Ecto neural progenitor cell (in vitro differentiated cells): ENCODE measurements around the gene CSNK2A1.
A peak's percentile ranks its signal among the peaks of the same experiment; 100 is the strongest.

Experiments
- DNase-seq: peaks from one replicate; pipeline ENCODE4 v3.0.0-alpha.2; 2018; ENCODE audit warnings: low spot score

The CSNK2A1 gene

DNA sequence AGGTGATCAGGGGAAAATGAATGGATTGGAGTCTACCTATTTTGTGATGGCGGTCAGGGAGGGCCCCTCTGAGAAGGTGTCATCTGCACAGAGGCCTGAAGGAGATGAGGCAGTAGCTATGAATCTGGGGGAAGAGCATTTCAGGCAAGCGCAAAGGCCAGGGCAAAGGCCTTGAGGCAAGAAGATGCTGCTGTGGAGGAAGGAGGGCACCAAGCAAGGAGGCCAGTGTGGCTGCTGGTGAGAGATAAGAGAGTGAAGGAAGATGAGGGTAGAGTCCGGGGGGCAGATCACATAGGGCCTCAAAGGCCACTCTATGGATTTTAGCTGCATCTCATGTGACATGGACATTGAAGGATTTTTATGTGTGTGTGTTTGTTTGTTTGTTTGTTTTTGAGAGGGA is 20.6 kb upstream of the CSNK2A1 start:
- DNase-seq, result no peak

- no peak for DNase-seq
Measured at GRCh38 chr20:563187-563586, 19.6 kb upstream of the CSNK2A1 start.

GRCh38 chr20:562232-562897 is 18.8 kb upstream of the CSNK2A1 start:
- no peak for DNase-seq

GRCh38 chr20:561437-562231 is 18.0 kb upstream of the CSNK2A1 start:
- peak; percentile 80 for DNase-seq

DNA sequence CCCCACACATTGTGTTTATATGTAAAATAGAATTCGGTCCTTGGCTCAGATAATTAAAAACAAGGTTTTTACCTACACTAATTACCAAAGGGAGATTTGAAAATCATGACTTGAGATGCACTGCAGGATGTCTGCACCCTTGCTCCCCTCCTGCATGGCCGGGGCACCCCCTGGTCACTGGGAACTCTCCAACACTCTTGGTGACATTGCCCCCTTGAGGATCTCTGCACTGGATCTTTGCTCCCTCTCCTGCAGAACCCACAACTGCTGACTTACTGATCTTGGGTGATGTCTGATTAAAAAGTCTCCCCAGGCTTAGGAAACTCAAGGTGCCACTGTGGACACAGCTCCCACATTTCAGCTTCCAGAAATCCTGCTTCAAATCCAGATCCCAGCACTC is 17.1 kb upstream of the CSNK2A1 start:
- DNase-seq, result no peak

GRCh38 chr20:558117-558516 is 14.5 kb upstream of the CSNK2A1 start:
- DNase-seq, result no peak

- DNase-seq, result no peak
Measured at GRCh38 chr20:556984-557383, 13.4 kb upstream of the CSNK2A1 start.

DNA sequence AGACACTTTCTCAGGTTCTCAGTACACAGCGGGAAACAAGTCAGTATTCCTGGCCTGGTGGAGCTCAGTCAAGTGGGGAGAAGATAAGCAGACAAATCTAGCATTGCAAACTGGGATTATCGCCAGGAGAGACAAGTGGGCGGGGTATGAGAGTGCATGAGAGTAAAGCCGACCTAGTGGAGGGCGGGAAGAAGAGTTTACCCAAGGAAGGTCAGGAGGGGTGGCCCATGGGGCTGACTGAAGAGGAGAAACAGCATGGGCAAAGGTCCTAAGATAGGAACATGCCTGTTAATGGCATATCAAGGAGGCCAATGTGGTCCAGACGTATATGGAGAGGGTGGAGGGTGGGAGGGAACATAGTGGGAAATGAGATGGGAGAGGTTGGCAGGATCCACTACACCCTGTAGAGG is 12.4 kb upstream of the CSNK2A1 start:
- DNase-seq, result no peak

- DNase-seq, result no peak
Measured at GRCh38 chr20:550611-551010, 7.0 kb upstream of the CSNK2A1 start.

- DNase-seq, result no peak
Measured at GRCh38 chr20:549722-550496, 6.3 kb upstream of the CSNK2A1 start.

DNA sequence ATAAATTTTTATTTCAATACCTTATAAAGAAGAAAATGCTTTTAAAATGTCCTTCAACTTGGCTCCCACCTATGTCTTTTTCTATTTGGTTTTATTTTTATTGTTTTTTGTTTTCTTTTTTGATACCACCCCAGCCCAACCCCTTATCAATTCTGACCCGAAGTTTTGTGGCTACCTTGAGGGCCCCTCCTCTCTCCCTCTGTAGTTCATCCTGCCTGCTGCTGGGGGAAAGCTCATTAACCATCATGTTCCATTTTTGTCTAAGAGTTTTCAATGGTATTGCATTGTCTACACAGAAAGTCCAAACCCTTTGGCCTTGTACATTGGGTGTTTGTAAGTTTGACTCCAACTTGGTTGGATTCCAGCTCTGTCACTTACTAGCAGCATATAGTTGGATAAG is 5.3 kb upstream of the CSNK2A1 start:
- DNase-seq, result no peak

DNA sequence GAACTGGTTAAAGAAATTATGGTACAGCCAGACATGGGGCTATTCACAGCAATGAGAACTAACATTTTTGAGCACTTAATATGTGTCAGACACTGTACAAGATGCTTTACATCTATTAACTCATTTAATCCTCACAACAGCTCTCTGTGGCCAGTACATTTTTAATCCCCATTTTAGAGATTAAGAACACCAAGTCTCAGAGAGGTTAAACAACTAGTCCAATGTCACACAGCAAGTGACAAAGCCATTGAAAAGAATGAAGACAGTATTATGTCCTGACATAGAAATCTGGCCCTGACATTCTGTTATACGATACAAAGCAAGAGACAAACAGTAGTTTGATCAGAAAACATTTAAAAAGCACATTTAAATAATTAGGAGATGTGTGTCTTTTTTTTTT is 3.8 kb upstream of the CSNK2A1 start:
- DNase-seq, result no peak

GRCh38 chr20:546353-546752 is 2.8 kb upstream of the CSNK2A1 start:
- DNase-seq, result no peak

GRCh38 chr20:544153-544725 is 649 bp upstream of the CSNK2A1 start:
- DNase-seq, result no peak

DNA sequence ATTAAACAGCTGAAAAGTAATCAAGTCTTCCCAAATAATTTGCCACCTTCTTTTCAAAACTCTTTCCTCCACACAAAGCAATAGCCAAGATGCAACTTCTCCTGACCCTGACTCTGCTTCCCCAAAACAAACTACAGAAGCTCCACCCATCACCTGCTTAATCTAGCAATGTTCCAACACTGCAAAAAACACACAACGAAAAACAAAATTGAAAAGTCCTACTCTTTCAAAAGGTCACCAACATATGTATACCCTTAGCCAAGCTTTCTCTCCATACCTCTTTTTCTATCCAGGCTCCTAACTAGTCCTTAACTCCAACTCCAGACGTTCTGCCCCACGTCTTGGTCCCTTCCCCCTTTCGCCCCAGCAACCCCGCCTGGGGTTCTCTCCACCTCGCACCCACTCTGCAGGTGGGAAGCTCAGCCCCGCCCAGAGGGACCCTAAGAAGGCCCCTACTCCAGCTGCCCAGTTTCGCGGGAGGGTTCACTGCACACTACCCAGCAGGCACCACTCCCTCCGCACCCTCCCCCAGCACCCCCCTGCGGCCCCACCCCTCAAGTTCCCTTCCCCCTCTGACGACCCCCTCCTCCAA is 717 bp downstream of the CSNK2A1 start:
- DNase-seq, result no peak

GRCh38 chr20:540391-541201 is 3.0 kb downstream of the CSNK2A1 start:
- no peak for DNase-seq

DNA sequence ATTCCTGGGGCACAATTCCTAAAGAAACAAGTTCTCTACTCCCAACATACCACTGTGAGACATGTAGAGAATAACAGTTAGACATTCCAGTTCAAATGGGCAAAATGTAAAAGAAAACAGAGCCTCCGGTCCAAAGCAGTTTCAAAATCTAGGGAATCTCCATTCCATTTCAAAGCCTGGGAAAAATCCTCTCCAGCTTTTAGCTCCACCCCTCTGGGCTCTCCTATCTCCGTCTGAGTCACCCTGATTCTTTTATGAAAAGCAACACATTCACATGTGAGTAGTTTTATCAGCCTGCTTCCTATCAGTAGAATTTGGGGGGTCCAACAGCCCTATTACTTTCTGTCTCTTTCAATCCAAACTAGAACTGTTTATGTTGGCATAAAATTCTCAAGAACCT is 3.7 kb downstream of the CSNK2A1 start:
- peak; percentile 25 for DNase-seq

- peak; percentile 26 for DNase-seq
Measured at GRCh38 chr20:539191-539590, 4.4 kb downstream of the CSNK2A1 start.

- peak; percentile 20 for DNase-seq
Measured at GRCh38 chr20:537983-538382, 5.6 kb downstream of the CSNK2A1 start.

GRCh38 chr20:536426-537010 is 7.1 kb downstream of the CSNK2A1 start:
- no peak for DNase-seq

- DNase-seq, result no peak
Measured at GRCh38 chr20:535958-536357, 7.6 kb downstream of the CSNK2A1 start.
